ENCODE data around the gene NPAS3.

DNA sequence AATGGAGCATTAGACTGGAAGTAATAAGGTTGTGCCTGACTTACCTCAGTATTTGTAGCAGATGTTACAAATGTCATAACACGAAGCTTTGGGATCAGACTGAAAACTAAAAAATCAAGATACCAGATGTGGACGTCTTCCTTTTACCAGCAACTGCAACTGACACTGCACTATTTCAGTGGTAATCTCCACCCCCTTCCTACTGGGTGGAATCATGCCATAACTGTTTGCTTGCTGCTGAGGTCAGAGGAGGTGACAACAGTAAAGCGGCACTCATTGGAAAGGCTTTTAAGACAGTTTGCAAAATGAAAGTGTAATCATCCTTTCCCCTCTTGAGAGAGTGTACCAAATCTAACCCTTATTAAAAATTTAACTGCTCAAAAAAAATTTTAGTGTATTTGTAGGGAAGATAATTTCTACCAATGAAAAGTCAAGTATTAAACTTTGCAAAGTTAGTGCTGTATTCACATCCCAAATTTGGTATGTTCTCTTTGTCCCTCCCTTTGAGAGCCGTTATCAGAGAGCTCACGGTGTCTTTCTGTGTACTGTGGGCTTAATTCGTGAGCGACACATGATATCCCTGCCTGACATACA, 420.7 kb downstream of the NPAS3 start:
- TF ChIP-seq, protein P1, sequence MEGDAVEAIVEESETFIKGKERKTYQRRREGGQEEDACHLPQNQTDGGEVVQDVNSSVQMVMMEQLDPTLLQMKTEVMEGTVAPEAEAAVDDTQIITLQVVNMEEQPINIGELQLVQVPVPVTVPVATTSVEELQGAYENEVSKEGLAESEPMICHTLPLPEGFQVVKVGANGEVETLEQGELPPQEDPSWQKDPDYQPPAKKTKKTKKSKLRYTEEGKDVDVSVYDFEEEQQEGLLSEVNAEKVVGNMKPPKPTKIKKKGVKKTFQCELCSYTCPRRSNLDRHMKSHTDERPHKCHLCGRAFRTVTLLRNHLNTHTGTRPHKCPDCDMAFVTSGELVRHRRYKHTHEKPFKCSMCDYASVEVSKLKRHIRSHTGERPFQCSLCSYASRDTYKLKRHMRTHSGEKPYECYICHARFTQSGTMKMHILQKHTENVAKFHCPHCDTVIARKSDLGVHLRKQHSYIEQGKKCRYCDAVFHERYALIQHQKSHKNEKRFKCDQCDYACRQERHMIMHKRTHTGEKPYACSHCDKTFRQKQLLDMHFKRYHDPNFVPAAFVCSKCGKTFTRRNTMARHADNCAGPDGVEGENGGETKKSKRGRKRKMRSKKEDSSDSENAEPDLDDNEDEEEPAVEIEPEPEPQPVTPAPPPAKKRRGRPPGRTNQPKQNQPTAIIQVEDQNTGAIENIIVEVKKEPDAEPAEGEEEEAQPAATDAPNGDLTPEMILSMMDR (IDR thresholded peaks at IDR 0.05): no peak
- TF ChIP-seq POLR2A (IDR thresholded peaks at IDR 0.05) (no peak), EP300 (IDR thresholded peaks at IDR 0.05) (no peak)

Measured in sigmoid colon (tissue), 4 donors.